Astrocyte (in vitro differentiated cells and primary cell): ENCODE measurements around the gene PPP1R12C.

Source experiments
- EZH2 ChIP-seq: IDR thresholded peaks from 2 replicates; pipeline ENCODE4 v1.6.1; 2012; ENCODE audit warnings: mild to moderate bottlenecking, low read length, inconsistent platforms; ENCODE audit not compliant: insufficient read depth
- TF ChIP-seq, protein P1 (sequence below): IDR thresholded peaks from 2 replicates; pipeline ENCODE4 v1.5.1; 2011; ENCODE audit warnings: low read depth, mild to moderate bottlenecking, inconsistent platforms, low read length, moderate library complexity; ENCODE audit not compliant: insufficient read depth

DNA sequence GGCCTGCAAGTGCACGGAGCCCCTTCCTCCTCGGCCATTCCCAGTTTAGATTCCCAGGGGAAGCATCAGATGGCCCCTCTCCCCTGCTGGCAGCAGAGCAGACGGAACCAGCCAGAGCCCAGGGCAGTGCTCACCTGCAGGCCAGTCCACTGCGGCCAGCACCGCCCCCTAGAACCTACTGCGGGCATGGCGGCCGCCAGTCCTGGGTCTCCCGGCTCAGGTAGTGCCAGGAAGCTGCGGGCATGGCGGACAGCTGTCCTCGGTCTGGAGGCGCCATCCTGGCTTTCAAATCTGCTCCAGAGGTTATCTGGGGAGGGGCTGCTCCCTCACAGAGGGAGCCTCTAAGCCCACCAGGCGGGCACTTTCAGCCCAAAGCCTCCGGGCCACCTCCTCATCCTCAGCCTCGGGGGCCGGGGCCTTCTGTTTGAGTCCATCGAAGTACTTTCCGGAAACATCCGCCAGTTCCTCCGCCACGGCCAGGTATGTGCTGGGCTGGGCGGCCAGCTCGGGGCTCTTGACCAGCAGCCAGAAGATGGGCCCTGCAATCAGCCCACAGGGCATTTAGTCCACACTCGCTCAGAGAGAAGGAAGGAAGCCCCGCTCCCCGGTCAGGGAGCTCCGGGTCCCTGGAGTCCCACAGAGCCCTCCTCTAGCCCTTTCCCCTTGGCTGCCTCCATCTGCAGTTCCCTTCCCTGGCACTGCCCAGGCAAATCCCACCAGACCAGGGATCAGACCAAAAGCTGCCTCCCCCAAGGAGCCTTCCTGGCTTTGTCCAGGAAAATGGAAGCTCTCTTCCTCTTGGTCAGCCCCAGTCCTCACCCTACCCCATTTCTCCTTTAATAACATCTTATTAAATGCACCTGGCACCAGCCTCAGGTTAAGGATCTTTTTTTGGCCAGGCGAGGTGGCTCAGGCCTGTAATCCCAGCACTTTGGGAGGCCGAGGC lies 72.4 kb downstream of the PPP1R12C start:
- TF ChIP-seq, protein P1, sequence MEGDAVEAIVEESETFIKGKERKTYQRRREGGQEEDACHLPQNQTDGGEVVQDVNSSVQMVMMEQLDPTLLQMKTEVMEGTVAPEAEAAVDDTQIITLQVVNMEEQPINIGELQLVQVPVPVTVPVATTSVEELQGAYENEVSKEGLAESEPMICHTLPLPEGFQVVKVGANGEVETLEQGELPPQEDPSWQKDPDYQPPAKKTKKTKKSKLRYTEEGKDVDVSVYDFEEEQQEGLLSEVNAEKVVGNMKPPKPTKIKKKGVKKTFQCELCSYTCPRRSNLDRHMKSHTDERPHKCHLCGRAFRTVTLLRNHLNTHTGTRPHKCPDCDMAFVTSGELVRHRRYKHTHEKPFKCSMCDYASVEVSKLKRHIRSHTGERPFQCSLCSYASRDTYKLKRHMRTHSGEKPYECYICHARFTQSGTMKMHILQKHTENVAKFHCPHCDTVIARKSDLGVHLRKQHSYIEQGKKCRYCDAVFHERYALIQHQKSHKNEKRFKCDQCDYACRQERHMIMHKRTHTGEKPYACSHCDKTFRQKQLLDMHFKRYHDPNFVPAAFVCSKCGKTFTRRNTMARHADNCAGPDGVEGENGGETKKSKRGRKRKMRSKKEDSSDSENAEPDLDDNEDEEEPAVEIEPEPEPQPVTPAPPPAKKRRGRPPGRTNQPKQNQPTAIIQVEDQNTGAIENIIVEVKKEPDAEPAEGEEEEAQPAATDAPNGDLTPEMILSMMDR = no peak
- TF ChIP-seq EZH2 = no peak
